NCI-H510A treated with DMSO at 0.1 percent for 48 hours (cell line): ENCODE data around the gene PSMG2.

Experiments used
- DNase-seq: peaks from one replicate; lab custom pipeline; 2025; lab: John Stamatoyannopoulos, UW

Gene PSMG2, protein sequence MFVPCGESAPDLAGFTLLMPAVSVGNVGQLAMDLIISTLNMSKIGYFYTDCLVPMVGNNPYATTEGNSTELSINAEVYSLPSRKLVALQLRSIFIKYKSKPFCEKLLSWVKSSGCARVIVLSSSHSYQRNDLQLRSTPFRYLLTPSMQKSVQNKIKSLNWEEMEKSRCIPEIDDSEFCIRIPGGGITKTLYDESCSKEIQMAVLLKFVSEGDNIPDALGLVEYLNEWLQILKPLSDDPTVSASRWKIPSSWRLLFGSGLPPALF

DNA sequence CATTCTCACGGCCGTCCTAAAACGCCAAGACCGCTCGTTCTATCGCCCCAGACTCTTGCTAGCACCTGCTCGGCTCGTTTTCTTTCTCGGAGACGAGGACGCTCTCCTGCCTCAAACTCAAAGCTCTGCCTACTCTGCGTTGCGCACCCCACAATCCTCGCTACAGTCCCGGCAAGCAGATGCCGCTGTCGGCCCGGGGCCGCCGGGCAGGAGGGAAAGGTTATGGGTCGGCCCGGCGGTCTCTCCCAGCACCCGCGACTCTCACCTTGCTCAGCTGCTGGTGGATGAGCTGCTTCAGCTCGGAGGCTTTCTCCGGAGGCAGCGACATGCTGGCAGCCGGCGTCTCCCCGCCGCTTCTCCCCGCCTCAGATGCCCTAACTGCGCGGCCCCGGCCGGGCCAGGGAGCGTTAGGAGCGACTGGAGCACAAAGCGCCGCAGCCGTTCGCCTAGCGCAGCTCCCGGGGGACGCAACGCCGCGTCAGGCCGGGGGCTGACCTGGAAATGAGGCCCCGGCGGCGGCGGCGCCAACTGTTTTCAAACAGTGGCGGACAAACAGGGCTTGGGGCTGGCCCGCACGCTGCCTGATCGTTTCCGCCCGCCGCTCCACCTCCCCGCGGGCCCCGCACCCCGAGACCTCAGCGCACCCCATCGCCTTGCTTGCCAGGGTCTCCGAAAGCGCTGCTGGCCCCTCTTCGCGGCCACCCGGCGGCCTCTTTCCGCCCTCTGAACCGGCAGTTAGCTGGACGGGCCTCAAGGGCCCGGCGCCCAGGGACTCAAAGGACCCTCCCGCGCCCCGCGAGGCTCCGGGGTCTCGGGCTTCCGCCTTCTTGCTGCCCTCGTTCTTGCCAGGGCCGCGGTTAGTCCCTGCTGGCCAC is at the start of gene PSMG2, which contains the start of gene CEP76:
PSMG2 (plus strand) TSS at position 822 of the 875 bp plus-strand sequence. CDS start 66 bp downstream, outside the sequence.
CEP76 (minus strand) TSS at position 503 of the 875 bp plus-strand sequence; CDS start at position 328, 175 bp downstream.
- peak; percentile 32 for DNase-seq

DNA sequence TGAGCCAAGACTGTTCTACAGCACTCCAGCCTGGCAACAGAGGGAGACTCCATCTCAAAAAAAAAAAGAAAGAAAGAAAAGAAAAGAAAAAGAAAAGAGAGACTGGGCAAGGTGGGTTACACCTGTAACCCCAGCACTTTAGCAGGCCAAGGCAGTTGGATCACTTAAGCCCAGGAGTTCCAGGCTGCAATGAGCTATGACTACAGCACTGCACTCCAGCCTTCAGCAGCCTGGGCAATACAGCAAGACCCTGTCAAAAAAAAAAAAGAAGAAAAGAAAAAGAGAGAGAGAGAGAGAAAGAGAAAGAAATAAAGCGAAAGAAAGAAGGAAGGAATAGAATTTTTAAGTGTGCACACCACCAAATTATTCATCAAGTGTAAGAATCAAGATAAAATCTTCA is 47.9 kb upstream of the PSMG2 start:
- DNase-seq, result no peak

DNA sequence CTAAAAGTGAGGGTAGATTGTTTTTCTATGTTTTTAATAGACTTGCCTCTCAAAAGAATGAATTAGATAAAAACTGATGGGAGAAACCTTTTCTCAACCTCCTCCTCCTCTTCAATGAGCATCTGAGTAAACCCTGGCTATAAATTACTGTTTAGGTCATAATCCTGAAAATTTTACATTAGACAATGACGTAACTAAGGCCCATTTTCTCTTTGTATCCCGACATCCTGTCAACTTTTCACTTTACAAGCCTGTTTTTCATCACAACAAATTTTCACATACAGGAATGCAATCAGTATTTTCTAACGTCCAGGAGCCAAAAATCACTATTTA is 46.3 kb upstream of the PSMG2 start:
- DNase-seq, result no peak

DNA sequence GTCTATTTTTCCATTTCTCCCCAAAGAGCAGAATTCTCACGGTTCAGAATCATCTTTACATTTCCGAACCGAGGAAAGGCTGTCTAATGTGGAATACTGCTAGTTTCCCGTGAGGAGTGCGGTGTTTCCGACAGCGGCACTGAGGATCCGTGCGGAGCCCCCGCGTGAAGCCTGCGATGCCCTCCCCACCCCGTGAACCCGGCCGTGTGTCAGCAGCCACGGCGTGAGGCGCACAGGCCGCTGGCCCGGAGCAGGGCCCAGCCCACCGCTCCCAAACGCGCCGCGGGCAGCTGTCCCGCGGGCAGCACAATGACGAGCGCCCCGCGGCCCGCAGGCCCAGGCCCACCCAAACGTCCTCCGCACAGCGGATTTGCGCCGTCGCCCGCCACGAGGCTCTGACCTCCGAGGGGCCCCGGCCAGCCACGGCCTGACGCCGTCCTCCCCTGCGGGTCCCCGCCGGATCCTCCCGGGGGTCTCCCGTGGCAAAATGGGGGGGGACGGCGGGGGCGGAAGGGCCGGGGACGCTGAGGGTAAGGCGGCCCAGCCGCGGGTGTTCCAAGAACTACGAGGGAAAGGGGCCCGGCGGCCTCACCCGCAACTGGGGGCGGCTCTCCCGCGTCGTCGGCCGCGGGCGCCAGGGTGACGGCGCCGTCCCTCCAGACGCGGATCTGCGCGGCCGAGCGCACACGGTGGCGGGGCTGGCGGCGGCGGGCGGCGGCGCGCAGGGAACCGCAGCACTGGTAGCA is 45.7 kb upstream of the PSMG2 start:
- DNase-seq, result no peak

DNA sequence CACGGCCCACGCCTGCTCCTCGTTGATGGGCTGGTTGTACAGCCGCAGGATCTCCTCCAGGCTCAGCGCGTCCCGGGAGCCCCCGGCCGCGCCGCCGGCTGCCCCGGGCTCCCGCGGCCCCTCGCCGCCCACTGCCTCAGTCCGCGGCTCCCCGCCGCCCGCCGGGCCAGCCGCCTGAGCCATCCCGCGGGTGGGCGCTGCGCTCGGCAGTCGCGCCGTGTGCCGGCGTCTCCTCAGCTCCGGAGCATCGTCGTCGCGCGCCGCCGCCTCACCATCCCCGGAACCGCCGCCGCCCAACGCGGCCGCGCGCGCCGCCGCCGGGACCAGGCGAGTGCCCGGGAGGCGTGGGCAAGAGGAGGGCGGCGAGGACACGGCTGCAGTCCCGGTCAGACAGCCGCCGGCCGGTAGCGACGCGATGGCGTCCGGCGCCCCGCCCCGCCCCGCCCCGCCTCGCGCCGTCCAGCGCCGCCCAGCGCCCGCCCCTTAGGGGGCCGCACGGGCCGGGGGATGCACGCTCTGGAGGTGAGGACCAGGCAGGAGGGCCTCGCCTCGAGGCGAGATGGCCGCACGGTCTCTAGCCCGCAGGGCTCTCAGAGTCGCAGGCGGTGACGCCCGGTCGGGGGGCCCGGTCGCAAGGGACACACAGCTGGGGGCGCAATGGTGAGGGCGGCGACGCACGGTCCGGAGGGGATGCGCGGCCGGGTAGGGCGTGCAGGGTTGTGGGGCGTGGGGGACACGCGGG is 45.0 kb upstream of the PSMG2 start, which contains the start of gene SPIRE1:
SPIRE1 (minus strand) TSS at position 424 of the 742 bp plus-strand sequence; CDS start at position 183, 241 bp downstream.
- peak; percentile 48 for DNase-seq

DNA sequence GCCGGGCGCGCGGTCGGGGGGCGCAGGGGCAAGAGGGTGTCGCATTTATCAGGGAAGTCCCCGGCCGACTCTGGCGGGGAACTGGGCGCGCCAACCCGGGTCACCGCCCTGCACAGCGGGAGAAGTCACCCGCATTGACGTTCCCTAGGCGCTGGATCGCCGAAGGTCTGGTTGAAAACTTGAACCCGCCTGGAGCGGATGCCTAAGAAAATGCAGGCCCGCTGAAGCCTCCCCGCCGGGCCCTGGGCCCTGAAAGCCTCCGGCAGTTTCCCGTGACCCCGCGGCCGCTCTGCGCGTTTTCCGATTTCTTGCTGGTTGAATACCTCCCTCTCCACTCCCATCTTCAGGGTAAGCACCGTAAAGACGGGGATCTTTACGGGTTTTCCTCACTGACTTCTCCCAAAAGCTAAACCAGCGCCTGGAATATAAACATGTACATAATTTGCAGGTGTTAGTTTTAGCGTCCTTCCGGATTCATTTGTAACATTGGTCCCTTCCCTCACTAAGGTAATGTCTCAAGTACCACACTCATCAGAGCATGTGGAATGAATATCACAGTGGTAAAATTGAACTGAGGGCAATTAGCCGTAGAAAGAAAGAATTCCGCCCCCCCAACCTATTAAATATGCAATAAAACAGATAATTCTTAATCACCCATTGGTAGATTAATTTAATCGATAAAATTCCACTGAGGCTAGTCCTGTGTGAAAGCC is 44.3 kb upstream of the PSMG2 start:
- peak; percentile 20 for DNase-seq

DNA sequence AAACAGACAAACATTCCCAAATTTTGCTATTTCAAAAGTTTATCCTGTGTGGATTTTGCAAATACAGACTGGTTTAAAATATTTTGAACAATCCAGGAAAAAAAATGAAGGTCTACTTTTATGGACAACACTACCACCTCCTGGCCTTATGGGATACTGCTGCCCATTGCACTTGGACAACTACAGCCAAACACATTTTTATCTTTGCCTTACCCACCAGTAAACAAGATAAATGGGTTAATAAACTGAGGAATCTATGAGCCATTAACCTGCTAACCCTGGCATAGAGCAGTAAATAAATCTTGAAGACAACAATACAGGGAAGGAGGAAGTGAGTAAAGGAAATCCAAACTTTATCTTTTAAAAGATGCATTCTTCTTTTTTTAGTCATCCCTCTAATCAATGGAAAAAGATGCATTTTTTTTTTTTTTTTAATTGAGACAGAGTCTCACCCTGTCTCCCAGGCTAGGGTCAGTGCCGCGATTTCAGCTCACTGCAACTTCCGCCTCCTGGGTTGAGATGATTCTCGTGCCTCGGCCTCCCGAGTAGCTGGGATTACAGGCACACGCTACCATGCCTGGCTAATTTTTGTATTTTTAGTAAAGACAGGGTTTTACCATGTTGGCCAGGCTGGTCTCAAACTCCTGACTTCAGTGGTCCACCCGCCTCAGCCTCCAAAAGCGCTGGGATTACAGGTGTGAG is 42.8 kb upstream of the PSMG2 start:
- peak; percentile 49 for DNase-seq

DNA sequence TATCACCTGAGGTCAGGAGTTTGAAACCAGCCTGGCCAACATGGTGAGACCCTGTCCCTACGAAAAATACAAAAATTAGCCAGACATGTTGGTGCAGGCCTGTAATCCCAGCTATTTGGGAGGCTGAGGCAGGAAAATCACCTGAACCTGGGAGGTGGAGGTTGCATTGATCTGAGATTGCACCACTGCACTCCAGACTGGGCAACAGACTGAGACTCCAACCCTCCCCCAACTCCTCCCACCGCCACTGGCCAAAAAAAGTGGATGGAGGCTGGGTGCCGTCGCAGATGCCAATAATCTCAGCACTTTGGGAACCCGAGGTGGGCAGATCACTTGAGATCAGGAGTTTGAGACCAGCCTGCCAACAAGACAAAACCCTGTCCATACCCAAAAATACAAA is 34.8 kb upstream of the PSMG2 start:
- no peak for DNase-seq

DNA sequence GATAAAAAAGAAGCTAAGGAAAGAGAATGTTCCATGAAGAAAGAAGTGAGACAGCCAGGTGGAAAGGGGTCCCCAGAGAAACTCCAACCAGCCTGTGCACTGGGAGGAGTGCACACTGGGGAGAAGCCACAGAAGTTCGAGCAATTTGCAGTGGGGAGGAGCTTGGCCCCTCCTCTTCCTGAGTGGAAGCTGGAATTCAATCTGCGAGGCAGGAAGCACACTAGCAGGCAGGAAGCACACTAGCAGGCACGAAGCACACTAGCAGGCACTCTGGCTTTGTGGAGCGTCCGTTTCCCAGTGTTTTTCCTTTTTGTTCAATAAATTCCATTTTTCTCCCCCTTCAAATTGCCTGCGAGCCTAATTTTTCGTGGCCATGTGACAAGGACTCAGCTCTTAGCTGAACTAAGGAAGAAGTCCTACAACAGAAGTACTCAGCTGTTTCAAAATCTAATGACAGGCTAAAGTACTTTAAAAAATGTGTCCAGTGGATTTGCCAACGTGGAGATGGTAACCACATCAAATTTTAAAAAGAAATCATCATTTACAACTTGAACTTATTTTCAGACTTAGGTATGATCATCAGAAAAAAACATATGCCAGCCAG is 23.6 kb upstream of the PSMG2 start:
- no peak for DNase-seq

DNA sequence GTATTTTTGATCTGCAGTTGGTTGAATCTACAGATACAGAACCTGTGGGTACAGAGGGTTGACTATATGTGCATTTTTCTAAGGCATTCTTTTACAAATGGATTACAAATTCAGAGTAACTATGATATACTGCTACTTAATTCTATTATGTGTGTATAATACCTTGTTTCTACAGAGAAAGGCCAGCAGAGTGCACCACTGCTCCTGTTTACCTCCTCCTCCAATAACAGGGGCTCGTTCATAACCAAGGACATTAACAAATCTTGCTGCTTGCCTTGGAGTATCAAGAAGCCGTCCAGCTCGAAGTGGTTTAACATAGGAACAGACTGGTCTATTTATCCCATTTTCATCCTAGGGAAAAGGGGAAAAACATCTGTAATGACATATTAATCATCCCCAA is 16.7 kb upstream of the PSMG2 start:
- peak; percentile 3 for DNase-seq

DNA sequence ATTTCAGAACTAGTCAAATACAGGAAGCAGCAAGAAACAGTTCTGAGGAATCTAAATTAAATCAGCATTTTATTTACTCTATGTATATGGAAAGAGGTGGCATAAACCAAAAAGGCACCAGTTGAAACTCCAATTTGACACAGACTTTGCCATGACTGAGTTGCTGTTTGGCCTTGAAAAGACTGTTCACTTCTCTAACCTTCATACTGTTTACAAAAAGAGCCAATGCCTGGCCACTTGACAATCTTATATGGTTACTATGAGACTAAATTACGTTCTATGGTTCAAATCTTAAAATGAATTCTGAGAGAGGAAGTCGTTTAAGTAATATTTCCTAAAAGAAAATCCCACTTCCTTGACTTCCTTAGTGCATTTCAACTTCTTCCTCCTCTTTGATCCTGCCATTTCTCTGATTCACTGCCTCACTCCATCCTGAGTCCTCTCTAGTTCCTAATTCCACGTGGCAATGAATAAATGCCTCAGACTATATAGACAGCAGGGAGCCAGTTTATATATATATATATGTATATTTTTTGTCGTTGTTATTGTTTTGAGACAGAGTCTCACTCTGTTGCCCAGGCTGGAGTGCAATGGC is 13.5 kb upstream of the PSMG2 start:
- DNase-seq, result no peak

DNA sequence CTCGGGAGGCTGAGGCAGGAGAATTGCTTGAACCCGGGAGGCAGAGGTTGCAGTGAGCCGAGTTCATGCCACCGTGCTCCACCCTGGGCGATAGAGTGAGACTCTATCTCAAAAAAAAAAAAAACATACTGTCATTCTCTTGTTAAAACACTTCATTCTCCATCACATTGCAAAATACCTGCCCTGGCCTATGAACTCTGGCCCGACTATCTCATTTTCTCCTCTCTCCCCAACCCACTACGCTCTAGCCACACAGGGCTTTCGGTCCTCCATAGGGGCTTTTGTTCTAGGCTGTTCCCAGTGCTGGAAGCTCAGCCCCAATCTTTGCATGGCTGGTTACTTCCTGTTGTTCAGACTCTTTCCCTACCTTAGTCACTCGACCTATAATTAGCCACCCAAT is 10.6 kb upstream of the PSMG2 start:
- no peak for DNase-seq

DNA sequence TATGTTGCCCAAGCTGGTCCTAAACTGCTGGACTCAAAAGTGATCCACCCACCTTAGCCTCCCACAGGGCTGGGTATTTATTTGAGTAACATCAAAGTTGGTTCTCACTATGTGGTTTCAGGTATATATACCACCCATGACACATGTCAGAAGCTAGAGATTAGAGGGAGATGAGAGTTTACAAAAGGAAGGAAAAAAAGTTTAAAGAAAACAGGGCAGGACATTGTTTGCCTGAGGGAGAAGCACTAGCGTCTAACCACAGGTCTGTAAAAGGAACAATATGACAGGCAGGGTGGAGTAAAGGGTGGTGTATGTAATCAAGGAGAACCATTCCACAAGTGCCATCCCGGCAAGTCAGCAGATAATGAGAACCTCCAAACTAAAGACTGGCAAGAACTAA is 8.8 kb upstream of the PSMG2 start:
- DNase-seq, result no peak

DNA sequence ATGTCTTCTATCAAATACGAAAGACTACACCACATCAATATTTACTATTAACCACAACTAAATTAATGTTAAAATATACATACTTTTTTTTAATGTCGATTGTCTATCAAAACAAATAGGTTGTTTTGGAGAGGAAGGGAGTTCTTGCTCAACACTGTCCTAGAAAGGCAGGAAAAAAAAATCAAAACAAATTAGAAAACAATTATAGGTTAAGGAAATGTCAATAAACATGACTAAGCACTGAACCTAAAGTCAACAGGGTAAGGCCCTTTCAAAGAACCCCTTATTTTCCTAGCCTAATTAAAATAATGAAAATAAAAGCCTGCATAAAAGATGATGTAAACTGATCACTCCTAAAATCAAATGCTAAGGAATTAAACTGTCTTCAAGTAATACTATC is 3.1 kb upstream of the PSMG2 start:
- no peak for DNase-seq

DNA sequence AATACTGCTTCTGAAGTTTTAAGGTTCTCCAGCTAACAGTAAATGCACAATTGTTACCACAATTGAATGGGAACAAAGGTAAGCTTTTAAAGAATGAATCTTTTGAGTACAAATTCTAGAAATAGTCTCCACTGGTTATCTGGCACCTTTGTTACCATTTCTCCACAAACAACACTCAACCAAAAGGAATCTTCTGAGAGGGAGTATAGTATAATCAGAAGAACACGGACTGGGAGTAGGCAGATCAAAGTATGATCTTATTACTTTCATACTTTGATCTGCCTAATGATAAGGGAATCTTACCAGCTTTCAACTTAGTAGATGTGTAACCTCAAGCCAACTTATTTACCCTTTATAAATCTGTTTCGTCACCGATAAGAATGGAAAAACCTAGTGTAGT is 1.7 kb upstream of the PSMG2 start:
- DNase-seq, result no peak

DNA sequence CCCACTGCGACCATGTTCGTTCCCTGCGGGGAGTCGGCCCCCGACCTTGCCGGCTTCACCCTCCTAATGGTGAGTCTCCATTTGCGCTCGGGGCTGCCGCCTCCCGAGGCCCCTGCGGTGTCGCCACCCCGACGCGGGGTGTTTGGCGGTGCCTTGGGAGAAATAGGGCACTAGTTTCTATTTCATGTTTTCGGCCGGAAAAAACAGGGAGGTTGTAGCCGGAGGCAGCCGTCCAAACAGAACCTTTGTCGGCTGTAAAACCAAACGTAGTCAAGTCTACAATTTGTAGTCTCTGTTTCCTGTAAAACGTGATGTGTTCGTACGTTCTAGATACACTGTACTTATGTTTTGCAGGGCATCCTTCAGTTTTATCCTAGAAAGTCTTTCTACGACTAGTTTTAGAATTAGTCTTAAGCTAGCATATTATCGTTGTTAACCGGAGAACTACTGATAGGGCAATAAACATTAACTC is 290 bp downstream of the PSMG2 start:
- no peak for DNase-seq

DNA sequence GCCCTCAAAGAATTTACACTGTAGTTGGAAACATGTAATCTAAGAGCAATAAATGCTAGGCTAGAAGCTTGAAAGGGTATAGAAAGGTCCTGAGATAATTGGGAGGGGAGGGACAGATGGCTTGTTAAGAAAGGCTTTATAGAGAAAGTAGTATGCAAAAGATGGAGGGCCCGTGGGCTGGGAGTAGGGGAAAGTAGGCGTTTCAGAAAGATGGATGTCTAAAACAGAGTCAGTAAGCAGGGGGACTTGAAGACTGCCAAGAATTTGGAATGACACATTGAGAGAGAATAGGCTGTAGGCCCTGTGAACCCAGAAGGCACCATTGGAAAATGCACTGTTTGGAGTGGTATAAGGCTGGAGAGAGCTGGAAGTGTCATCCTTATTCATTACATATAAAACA is 822 bp downstream of the PSMG2 start:
- no peak for DNase-seq

DNA sequence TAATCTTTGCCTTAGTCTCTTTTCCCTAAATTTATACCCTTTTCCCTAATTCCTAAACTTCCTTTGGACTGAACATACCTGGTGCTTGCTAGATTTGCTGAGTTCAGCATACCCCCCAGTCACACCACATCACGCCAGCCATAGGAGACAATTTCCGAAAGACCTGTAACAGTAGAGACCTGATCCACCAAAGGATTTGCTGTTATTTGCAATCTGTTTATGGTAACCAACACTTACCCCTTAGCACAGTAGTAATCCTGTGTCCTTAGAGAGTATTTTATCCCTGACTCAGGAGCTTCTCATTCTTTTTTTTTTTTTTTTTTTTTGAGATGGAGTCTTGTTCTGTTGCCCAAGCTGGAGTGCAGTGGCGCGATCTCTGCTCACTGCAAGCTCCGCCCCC is 8.6 kb downstream of the PSMG2 start:
- DNase-seq, result no peak

DNA sequence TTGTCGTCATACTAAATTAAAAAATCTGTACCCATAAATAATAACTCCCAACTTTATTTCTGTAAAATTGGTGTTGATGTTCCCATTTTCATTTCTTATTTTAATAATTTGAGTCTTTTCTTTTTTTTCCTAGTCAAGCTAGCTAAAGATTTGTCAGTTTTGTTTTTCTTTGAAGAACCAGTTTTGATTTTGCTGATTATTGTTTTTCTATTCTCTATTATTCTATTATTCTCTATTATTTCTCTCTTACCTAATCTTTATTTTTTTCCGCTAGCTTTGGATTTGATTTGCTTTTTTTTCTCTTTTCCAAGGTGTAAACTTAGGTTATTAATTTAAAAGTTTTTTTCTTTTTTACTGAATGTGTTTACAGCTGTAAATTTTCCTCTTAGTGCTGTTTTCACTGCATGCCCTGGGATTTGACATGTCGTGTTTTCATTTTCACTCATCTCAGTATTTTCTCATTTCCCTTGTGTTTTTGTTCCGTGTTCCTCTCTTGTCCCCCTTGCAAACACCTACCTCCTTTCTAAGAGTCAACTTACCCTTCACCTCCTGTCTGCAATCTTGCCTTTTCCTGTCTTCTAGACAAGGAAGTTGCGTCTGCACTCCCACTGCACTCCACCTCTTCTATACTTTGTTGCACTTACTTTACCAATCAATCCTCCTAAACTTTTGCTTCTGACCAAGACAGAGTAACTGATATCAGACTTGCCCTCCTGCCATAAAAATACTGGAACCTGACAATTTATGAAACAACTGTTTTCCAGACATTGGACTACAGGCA is 18.8 kb downstream of the PSMG2 start:
- DNase-seq, result no peak
